Medulla oblongata (tissue), 1 donor: ENCODE results near the gene TINCR.

Experiments used
- DNase-seq: peaks from one replicate; pipeline ENCODE4 v3.0.0-alpha.2; 2015; ENCODE audit errors: extremely low spot score

Gene TINCR

GRCh38 chr19:5512715-5513114 is 55.0 kb downstream of the TINCR start:
- no peak for DNase-seq
